ENCODE data around the gene NKX1-2. TPM values are rescaled to one million over a fixed set of nuclear protein-coding genes. Genes with fewer than 3 reads are reported as not detected.

Gene NKX1-2
- total RNA-seq, 2 donors from 2014 or later, result not detected

GRCh38 chr10:124481717-124482116 is 31.9 kb upstream of the NKX1-2 start:
- ATAC-seq, result no peak
- H3K9me3 Mint-ChIP-seq, result no peaks in the 10 kb centered on the region
- H3K36me3 Mint-ChIP-seq, result peaks cover 0 to 3% of the 10 kb centered on the region in 2 donors
- no peak for DNase-seq (ENCODE audit: low spot score in 2 of 2)
- no peak overlapping the region for H3K27ac Mint-ChIP-seq

GRCh38 chr10:124480860-124481259 is 31.0 kb upstream of the NKX1-2 start:
- no peaks in the 10 kb centered on the region for H3K36me3 Mint-ChIP-seq
- no peak overlapping the region for H3K27ac Mint-ChIP-seq
- DNase-seq (ENCODE audit: low spot score in 2 of 2) (no peak), ATAC-seq (no peak)
- H3K9me3 Mint-ChIP-seq, result no peaks in the 10 kb centered on the region

GRCh38 chr10:124478515-124478914 is 28.7 kb upstream of the NKX1-2 start:
- H3K36me3 Mint-ChIP-seq, result no peaks in the 10 kb centered on the region
- H3K9me3 Mint-ChIP-seq, result no peaks in the 10 kb centered on the region
- DNase-seq (ENCODE audit: low spot score in 2 of 2) (no peak), ATAC-seq (no peak)
- no peak overlapping the region for H3K27ac Mint-ChIP-seq

GRCh38 chr10:124477614-124478363 is 28.0 kb upstream of the NKX1-2 start:
- Mint-ChIP-seq H3K27ac (no peak overlapping the region), H3K9me3 (no peaks in the 10 kb centered on the region), H3K36me3 (no peaks in the 10 kb centered on the region)
- ATAC-seq (no peak), DNase-seq (ENCODE audit: low spot score in 2 of 2) (no peak)

- Mint-ChIP-seq H3K9me3 (no peaks in the 10 kb centered on the region), H3K27ac (no peak overlapping the region), H3K36me3 (no peaks in the 10 kb centered on the region)
- DNase-seq (ENCODE audit: low spot score in 2 of 2) (no peak), ATAC-seq (no peak)
These were observed 26.3 kb upstream of the NKX1-2 start for GRCh38 chr10:124476043-124476725.

- H3K27ac Mint-ChIP-seq, result peak overlapping the region in 1 of 2 donors; percentile 13
- H3K9me3 Mint-ChIP-seq, result no peaks in the 10 kb centered on the region
- ATAC-seq, result no peak
These were observed 24.8 kb upstream of the NKX1-2 start for GRCh38 chr10:124474514-124475070.

GRCh38 chr10:124473070-124473469 is 23.2 kb upstream of the NKX1-2 start:
- ATAC-seq, result no peak
- no peaks in the 10 kb centered on the region for H3K9me3 Mint-ChIP-seq
- no peak overlapping the region for H3K27ac Mint-ChIP-seq
- no peak for DNase-seq (ENCODE audit: low spot score in 2 of 2)
- H3K36me3 Mint-ChIP-seq, result no peaks in the 10 kb centered on the region

More at GRCh38 chr10:124474514-124475070, 24.8 kb upstream of the NKX1-2 start:
- no peaks in the 10 kb centered on the region for H3K36me3 Mint-ChIP-seq
- DNase-seq (ENCODE audit: low spot score in 2 of 2), result no peak

- ATAC-seq (peak; percentile 44 to 56), DNase-seq (ENCODE audit: low spot score in 2 of 2) (no peak)
These were observed 22.2 kb upstream of the NKX1-2 start for GRCh38 chr10:124472071-124472470.

GRCh38 chr10:124470544-124471434 is 21.0 kb upstream of the NKX1-2 start:
- DNase-seq (ENCODE audit: low spot score in 2 of 2), result no peak
- Mint-ChIP-seq H3K27ac (no peak overlapping the region), H3K9me3 (no peaks in the 10 kb centered on the region), H3K36me3 (no peaks in the 10 kb centered on the region)
- ATAC-seq, result peak; percentile 45 to 52

More at GRCh38 chr10:124472071-124472470, 22.2 kb upstream of the NKX1-2 start:
- Mint-ChIP-seq H3K36me3 (no peaks in the 10 kb centered on the region), H3K9me3 (no peaks in the 10 kb centered on the region), H3K27ac (no peak overlapping the region)

- no peaks in the 10 kb centered on the region for H3K36me3 Mint-ChIP-seq
- peak; percentile 31 to 38 for ATAC-seq
These were observed 20.2 kb upstream of the NKX1-2 start for GRCh38 chr10:124469956-124470484.

GRCh38 chr10:124468624-124469023 is 18.8 kb upstream of the NKX1-2 start:
- no peaks in the 10 kb centered on the region for H3K36me3 Mint-ChIP-seq

More at GRCh38 chr10:124469956-124470484, 20.2 kb upstream of the NKX1-2 start:
- no peak for DNase-seq (ENCODE audit: low spot score in 2 of 2)
- no peak overlapping the region for H3K27ac Mint-ChIP-seq
- no peaks in the 10 kb centered on the region for H3K9me3 Mint-ChIP-seq

GRCh38 chr10:124467165-124467564 is 17.3 kb upstream of the NKX1-2 start:
- DNase-seq (ENCODE audit: low spot score in 2 of 2) (no peak), ATAC-seq (no peak)
- Mint-ChIP-seq H3K9me3 (no peaks in the 10 kb centered on the region), H3K36me3 (no peaks in the 10 kb centered on the region), H3K27ac (no peak overlapping the region)

More at GRCh38 chr10:124468624-124469023, 18.8 kb upstream of the NKX1-2 start:
- ATAC-seq (no peak), DNase-seq (ENCODE audit: low spot score in 2 of 2) (no peak)
- no peaks in the 10 kb centered on the region for H3K9me3 Mint-ChIP-seq
- H3K27ac Mint-ChIP-seq, result no peak overlapping the region

- ATAC-seq (no peak), DNase-seq (ENCODE audit: low spot score in 2 of 2) (no peak)
- H3K27ac Mint-ChIP-seq, result peak overlapping the region in 1 of 2 donors; percentile 75
- peaks cover 0 to 3% of the 10 kb centered on the region in 2 donors for H3K9me3 Mint-ChIP-seq
- H3K36me3 Mint-ChIP-seq, result peaks cover 0 to 6% of the 10 kb centered on the region in 2 donors
These were observed 16.1 kb upstream of the NKX1-2 start for GRCh38 chr10:124465777-124466488.

- peaks cover 0 to 6% of the 10 kb centered on the region in 2 donors for H3K36me3 Mint-ChIP-seq
- ATAC-seq, result no peak
- no peak for DNase-seq (ENCODE audit: low spot score in 2 of 2)
These were observed 15.4 kb upstream of the NKX1-2 start for GRCh38 chr10:124465003-124465776.

More at GRCh38 chr10:124465003-124465776, 15.4 kb upstream of the NKX1-2 start:
- Mint-ChIP-seq H3K9me3 (peaks cover 0 to 3% of the 10 kb centered on the region in 2 donors), H3K27ac (peak overlapping the region; percentile 62 to 75)
